HTR-8/SVneo (cell line): Measurements from ENCODE around the gene UBE2Q2.

Experiments used
- DNase-seq: peaks from one replicate; pipeline ENCODE4 v3.0.0; 2011; ENCODE audit warnings: low spot score, mixed read lengths; ENCODE audit not compliant: insufficient read length
- FAIRE-seq: peaks from 2 replicates; lab custom pipeline; 2011; peaks lifted over from hg19 to GRCh38; lab: Jason Lieb, UNC

The UBE2Q2 gene

DNA sequence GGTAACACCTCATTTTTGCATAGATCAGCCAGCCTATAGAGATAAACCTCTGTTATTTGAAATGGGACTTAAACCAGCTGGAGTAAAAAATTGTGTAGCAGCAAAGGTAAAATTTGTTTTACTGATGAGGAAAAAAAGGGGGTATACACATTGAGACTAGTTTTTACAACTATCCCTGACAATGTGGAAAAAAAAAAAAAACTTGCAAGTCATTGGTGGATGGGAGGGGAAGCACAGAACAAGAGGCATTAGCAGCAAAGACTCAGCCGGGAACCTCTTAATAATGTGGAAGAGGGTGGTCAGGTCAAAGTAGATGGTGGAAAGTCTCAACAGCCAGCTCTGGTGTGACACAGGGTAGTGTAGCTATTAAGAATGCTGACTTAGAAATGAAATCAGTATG, 74.9 kb downstream of the UBE2Q2 start:
- DNase-seq, result no peak
- no peak for FAIRE-seq

DNA sequence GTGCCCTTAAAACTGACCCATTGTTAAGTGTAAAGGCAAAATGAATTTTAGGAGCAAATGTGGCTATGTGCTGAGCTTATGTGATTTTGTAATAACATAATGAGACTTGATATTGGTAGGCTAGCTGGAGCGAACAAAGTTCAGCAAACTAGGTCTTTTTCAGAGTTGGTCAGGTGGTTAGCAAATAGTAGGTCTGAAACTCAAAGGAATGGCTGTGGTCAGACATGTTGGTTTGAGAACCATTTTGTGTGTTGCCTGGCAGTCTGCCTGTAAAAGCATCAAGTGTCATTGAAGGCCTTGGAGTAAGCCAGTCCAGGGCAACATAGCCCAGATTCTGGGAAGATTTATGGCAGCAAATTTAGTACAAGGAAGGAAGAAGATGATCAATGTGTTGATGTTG, 76.8 kb downstream of the UBE2Q2 start:
- DNase-seq, result no peak

DNA sequence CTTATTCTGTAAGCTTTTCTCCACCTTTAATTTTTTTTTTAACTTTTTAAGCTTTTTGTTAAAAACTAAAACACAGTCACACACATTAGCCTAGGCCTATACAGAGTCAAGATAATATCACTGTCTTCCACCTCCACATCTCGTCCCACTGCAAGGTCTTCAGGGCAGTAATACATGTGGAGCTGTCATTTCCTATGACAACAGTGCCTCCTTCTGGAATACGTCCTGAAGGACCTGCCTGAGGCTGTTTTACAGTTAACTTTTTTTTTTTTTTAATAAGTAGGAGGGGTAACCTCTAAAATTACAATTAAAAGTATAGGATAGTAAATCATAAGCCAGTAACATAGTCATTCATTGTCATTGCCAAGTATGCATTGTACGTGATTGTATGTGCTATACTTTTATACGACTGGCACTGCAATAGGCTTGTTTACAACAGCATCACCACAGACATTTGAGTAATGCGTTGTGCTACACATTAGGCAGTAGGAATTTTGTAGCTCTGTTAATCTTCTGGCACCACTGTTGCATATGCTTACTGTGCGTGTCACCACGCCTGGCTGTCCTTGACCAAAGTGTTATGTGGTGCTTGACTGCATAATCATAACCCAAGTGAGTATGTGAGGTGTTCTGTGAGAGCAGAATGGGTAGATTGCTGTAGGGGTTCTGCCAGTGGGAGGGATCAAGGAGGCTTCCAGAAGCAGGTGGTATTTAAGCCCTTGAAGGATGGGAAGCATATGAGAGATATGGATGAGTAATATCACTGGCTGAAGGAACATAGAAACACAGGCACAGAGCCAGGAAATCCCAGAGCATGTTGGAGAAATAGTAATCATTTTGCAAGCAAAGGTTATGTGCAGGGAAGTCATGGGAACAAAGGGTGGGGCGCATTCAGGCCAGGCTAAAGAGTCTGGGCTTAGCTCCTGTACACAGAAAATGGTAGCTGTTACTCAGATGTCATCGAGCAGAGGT, 78.8 kb downstream of the UBE2Q2 start:
- DNase-seq (no peak), FAIRE-seq (no peak)

More for the DNA sequence above, 76.8 kb downstream of the UBE2Q2 start:
- no peak for FAIRE-seq

DNA sequence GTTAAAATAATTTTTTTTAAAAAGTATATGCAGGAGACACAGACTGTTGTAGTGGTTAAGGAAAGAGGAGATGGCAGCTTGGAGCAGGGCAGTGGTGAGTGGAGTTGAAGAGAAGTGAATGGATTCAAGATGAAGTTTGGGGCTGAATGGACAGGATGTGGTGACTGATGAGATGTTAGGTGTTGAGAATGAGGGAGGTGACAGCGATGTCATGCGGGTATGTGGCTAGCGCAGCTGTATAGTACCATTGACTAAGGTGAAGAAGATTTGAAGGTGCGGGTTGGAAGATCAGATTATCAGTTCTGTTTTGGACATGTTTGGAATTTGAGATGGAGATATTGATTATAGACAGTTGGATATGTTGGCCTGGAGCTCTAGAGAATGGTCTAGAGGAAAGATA, 80.5 kb downstream of the UBE2Q2 start:
- DNase-seq (no peak), FAIRE-seq (no peak)

DNA sequence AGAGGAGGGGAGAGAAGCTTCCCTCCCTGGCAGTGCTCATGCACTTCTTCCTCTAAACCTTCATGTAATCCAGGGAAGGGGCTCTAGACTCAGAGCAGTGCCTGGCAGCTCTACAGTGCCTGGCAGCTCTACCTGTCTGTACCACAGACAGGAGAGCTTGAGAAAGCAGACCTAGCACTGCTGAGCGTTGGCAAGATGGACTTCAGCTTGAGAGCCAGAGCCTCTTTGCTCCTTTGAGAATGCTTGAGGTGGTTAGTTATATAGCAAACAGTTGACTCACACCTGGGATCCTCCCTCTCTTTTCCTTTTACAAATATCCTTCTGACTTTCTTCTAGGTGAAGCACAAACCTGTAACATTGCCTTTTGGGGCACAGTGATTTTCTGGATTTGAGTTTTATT, 81.3 kb downstream of the UBE2Q2 start:
- FAIRE-seq, result no peak
- no peak for DNase-seq

DNA sequence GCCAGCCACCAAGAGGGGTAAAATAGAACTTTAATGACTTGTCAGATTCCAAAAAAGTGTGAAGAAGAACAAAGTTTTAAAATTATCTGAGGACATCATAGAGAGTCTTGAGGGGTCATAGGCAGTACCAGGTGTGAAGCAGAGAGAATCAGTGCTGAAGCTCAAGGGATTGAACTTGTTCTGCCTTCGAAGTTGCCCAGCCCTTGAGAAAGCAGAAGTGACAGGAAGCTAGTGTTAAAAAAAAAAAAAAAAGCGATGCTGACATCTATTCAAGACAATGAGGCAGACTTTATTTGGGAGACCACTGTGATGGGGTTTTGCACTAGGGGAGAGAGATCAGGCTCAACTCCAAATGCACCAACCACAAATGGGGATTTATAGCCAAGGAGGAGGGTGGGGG, 82.2 kb downstream of the UBE2Q2 start:
- no peak for FAIRE-seq
- no peak for DNase-seq

DNA sequence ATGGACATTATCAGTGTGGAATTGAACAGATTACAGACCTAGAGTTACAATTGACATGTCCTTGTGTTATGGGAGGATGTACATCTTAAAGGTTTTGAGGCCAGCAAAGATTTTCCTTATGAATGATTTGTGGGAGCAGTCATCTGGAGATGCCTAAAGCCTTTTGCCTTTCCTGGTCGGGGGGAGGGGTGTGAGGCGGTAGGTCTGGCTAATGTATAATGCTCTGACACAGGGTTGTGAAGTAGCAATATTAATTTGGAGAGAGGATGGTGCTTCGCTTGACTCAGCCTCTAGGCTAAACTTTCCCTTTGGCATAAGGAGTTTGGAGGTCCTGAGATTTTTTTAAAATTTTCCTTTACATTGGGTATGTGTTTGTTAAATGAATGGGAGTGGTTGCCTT, 83.7 kb downstream of the UBE2Q2 start:
- FAIRE-seq, result no peak
- no peak for DNase-seq

DNA sequence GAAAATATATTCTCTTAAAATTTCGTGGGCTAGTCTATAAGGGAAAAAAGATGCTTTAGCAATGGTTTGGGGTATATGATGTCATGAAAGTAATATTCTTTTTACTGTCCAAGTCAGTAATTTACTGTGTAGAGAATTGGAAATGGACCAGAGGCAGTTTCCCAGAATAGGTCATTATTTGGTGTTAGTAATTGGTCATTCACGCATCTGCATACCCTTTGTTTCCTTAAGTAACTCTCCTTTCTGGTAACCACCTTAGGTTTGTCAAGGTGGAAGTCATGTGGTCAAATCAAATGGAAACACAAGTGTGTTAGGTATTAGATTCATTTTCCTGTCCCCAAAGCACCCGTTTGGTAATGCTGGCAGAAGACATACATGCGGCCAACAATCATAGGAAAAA, 84.4 kb downstream of the UBE2Q2 start:
- DNase-seq, result no peak
- no peak for FAIRE-seq

DNA sequence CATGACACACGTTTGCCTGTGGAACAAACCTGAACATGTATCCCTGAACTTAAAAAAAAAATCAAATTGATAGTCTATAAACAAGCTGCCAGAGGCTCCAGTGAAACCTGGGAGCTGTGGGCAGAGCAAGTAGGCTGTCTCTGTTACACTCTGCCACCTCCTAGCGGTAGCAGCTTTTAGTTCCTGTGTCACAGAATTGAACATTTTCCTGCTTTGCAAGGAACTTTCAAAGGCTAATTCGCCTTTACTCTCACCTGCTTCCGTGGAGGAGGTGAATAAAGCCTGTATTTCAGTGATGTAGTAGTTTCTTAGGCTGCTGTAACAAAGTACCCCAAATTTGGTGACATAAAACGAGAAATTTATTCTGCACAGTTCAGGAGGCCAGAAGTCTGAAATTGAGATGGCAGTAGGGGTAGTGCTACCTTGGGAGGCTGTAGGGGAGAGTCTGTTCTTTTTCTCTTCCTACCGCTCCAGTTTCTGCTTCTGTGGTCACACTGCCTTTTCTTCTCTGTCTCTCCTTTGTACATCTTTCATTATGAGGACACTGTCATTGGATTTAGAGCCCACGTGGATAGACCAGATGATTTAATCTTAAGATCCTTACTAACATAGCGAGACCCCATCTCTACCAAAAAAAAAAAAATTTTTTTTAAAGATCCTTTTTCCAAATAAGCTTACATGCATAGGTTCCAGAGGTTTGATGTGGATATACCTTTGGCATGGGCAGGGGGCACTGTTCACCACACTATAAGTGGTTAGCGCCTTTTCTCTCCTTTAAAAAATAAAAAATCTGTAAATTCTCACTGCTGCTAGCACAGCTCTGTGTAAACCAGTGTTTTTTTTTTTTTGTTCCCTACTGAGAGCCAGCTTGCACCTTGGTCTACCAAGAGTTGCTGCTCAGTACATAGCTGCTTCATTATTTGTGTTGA, 85.7 kb downstream of the UBE2Q2 start:
- FAIRE-seq (no peak), DNase-seq (no peak)

DNA sequence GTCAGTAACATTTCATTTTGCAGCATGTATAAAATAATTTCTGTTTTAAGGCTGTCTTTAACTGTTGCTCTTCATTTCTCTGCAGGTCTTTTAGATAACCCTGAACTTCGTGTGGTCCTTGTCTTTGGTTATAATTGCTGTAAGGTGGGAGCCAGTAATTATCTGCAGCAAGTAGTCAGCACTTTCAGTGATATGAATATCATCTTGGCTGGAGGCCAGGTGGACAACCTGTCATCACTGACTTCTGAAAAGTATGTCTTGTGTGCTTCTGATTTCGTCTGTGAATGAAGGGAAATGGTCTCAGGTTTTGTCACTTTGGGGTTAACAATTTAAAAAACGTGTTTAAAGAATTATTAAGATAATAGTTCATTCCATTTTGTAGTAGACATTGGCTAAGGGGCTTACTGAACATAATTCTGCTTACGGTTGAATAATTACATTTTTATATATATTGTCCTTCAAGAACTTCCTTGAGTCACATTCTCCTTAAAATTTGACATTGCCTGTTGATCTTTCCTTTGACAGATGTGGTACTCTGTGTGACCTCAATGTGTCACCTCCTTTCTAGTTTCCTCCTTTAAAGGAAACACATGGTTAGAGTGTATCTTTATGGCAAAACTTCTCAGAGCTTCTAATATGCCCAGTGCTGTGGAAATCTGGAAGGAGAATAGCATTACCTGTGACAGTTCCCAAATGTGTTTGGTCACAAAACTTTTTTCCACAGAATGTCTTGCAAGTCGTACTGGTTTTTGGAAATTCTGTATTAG, 86.7 kb downstream of the UBE2Q2 start:
- FAIRE-seq, result no peak

DNA sequence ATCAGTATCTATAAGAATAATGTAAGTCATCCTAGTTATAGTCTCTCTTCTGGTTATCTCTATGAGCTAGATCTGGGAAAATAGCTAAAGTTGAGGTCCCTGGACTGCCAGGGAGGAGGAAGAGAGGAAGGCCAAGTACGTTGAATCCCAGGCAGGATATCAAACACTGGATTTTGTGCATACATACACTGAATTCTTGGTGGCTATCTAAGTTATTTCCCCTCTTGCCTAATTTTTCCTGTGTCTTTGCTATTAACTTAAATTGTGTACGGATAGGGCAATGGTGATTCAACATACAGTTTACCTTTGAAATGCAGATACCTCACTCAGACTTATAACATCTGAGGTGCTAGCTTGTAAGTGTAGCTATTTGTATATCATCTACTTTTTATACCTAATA, 87.6 kb downstream of the UBE2Q2 start:
- FAIRE-seq (no peak), DNase-seq (no peak)

More for the DNA sequence above, 86.7 kb downstream of the UBE2Q2 start:
- DNase-seq, result no peak

DNA sequence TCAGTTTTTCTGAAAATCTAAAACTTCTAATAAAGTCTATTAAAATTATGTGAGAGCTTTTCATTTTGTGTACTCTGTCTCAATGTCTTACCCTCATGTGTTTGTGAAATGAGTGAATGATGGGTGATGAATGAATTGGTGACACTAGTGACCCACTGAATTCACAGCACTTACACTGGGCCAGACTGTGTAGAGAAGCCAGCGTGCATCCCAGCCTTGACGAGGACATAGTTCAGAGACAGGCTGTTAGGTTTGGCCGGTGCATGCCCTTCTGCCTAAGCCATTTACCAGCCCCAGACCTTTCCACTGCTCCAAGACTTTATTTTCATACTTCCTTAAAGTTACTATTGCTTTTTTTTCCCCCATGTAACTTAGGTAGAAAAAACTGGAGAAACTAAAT, 99.2 kb downstream of the UBE2Q2 start:
- DNase-seq (no peak), FAIRE-seq (no peak)

DNA sequence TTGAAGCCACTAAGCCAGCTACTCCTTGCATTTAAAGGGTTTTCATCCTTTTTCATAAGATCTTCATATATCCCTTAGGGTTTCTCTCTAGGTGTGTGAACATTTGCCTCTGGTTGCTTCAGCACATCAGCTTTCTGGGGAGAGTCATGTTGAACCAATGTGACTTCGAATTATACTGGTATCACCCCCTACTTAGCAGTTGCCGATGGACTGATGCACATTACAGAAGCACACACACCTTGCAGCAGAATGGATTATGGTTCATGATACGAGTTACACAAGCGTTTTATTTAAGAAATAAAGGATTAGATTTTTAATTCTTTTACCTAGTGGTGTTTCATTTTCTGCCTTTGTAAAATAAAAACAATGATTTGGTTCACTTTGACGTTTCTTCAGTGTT, 100.0 kb downstream of the UBE2Q2 start:
- DNase-seq, result no peak
- no peak for FAIRE-seq

DNA sequence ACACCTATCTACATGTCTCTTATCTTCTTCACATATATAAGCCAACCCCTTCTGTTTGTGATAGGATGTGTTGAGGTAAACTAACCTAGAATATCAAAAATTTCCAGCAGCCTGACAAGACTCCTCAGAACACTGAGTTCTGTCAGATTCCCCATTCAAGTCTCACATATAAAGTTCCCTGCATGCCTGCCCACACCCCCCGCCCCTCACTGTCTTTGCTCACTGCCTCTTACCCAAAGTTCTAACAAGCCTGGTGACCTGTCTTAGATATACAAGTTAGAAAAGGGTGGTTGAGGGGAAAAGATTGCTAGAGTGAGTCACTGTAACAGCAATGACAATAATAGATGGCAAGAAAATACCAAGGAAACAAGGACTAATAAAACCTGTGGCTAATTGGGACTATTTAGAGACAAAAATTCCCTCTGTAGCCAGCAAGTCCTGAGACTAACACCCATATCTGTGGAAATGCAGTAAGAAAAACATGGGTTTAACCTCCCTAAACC, 100.5 kb downstream of the UBE2Q2 start:
- FAIRE-seq, result no peak
- no peak for DNase-seq

DNA sequence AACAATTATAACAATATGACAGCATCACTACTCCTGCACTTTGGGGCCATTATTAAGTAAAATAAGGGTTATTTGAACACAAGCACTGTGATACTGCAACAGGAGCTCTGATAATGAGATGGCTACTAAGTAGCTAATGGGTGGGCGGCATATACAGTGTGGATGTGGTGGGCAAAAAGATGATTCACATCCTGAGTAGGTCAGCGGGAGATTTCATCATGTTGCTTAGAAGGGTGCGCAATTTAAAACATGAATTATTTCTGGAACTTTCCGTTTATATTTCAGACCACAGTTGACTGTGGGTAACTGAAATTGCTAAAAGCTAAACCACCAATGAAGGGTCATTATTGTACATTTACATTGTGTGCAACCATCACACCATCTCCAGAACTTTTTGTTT, 102.7 kb downstream of the UBE2Q2 start:
- no peak for FAIRE-seq
- no peak for DNase-seq

DNA sequence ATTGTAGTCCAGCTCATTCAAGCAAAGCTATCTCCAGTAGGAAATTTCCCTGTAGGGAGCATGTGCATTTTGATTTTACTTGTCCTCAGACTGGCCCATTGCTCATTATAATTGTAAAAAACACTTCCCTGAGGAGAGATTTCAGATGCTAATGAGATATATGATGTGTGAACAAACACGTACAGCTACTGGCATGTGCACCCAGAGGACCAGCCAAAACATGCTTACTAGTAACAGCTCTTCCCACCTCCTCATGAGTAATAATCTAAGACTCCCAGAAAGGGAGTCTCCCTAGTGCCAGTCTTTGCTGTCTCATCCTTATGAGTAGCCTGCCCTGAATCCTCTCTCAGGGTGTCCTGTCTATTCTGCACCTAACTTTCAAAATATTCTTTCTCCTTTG, 103.8 kb downstream of the UBE2Q2 start:
- no peak for FAIRE-seq

DNA sequence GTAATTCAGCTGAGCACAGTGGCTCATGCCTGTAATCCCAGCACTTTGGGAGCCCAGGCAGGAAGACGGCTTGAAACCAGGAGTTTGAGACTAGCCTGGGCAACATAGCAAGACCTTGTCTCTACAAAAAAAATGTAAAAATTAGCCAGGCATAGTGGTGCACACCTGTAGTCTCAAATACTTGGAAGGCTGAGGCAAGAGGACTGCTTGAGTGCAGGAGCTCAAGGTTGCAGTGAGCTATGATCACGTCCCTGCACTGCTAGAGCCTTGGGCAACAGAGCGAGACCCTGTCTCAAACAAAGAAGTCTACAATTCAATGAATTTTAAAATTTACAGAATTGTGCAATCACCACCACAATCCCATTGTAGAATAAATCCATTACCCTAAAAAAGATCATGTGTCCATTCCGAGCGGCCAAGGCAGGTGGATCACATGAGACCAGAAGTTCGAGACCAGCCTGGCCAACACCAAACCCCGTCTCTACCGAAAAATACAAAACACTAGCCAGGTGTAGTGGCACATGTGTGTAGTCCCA, 105.6 kb downstream of the UBE2Q2 start:
- no peak for FAIRE-seq
- no peak for DNase-seq

More for the DNA sequence above, 103.8 kb downstream of the UBE2Q2 start:
- DNase-seq, result peak; percentile 10
